ENCODE results near the gene CENPX. TPM values are rescaled to one million over a fixed set of nuclear protein-coding genes. Genes with fewer than 3 reads are reported as not detected.

The CENPX gene
- total and polyA plus RNA-seq, 2 donors (not counting 3 experiments of a cell fraction or from before 2014, with no cell fraction given), result 56.2 to 67.2 TPM

DNA sequence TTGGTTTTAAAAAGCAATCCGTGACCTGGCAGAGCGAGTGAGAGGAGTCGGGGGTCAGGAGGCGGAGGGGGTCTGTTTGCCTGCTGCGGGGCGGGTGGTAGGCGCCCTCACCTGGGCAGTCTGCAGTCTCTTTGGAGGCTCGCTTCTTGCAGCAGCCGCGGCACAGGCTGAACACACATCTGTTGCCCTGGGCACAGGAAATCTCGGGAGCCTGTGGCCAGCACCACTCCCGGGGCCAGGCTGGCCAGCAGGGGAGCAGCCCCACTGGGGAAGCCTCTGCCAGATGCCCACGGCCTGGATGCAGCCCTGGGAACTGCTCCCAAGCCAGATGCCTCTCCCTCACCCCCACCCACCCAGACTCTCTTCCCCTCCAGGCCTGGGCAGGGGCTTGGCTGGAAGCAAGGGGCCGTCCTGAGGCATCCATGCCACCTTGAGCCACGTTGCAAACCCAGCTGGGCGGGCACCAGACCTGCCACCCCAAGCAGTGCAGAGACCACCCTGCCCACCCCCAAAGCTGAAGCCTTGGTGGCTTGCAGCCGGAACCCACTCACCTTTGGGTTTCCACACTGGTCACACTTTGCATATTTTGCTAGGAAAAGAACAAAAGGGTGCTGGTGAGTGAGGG, 35.7 kb upstream of the CENPX start:
- H2AFZ ChIP-seq (ENCODE audit: low read depth, low read length), result no peak overlapping the region
- no peak for TF ChIP-seq FOS (IDR thresholded peaks at IDR 0.05; ENCODE audit: borderline replicate concordance, insufficient read depth, low read length)
- TF ChIP-seq GATA2 (IDR thresholded peaks at IDR 0.05; ENCODE audit: insufficient read depth, insufficient read length, low read depth, low read length), result no peak
- TF ChIP-seq EZH2 (IDR thresholded peaks at IDR 0.05; ENCODE audit: borderline replicate concordance, low read depth, low read length, severe bottlenecking), result no peak
- no peak for TF ChIP-seq MYC (IDR thresholded peaks at IDR 0.05; ENCODE audit: low read depth, low read length)
- no peak for TF ChIP-seq CTCF (IDR thresholded peaks at IDR 0.05; ENCODE audit: extremely low read depth in 1 of 2, insufficient read depth in 1 of 2, low read depth in 1 of 2, low read length in 2 of 2)
- no peak for TF ChIP-seq POLR2AphosphoS5 (IDR thresholded peaks at IDR 0.05; ENCODE audit: insufficient read depth, low read depth, low read length)
- TF ChIP-seq MAX (IDR thresholded peaks at IDR 0.05; ENCODE audit: insufficient read depth, insufficient read length), result no peak
- no peak for TF ChIP-seq JUN (IDR thresholded peaks at IDR 0.05; ENCODE audit: borderline replicate concordance, insufficient read depth, insufficient read length, low read depth)
- TF ChIP-seq POLR2A (IDR thresholded peaks at IDR 0.05; ENCODE audit: low read depth, low read length), result no peak

More for the DNA sequence above, 35.7 kb upstream of the CENPX start:
- no peak for DNase-seq (ENCODE audit: low read depth, low spot score)
- no peak overlapping the region for H3K4me2 ChIP-seq (ENCODE audit: insufficient read depth, low read length)
- H3K4me3 ChIP-seq (replicated peaks in 1 of 3; ENCODE audit: insufficient read depth in 1 of 3, low read depth in 1 of 3, low read length in 3 of 3), result no peak overlapping the region
- no TSS peak for BruUV-seq (replicated peaks)
- dilution Hi-C loops (cut with MboI; ENCODE audit: extremely low pct_ligation_motif_present, low sequenced_read_pairs), result no loop called here
- no peaks in the 10 kb centered on the region for H3K27me3 ChIP-seq (ENCODE audit: control insufficient read depth in 2 of 2, insufficient read depth in 2 of 2, low read length in 2 of 2)
- no peak for FAIRE-seq
- no peaks in the 10 kb centered on the region for H3K4me1 ChIP-seq (ENCODE audit: control insufficient read depth, extremely low read depth, insufficient read depth, low read length)
- ChIA-PET CTCF (interaction anchor here (1.0 kb wide), 1 partner anchor 28 kb away, joined by 4 read pairs; no protein-coding TSS in a partner anchor), POLR2A (no interaction called here)
- no peaks in the 10 kb centered on the region for H3K9me3 ChIP-seq (replicated peaks; ENCODE audit: control insufficient read depth, insufficient read depth, low read length)
- H3K9ac ChIP-seq (replicated peaks; ENCODE audit: extremely low read depth, insufficient read depth, low read length), result no peak overlapping the region
- no peak overlapping the region for H3K27ac ChIP-seq (ENCODE audit: insufficient read depth, low read depth, low read length)
- H3K36me3 ChIP-seq (ENCODE audit: control insufficient read depth in 2 of 2, extremely low read depth in 1 of 2, insufficient read depth in 2 of 2, low read length in 2 of 2), result peaks cover 12 to 60% of the 10 kb centered on the region in 2 experiments
- intact Hi-C loops (cut with micrococcal nuclease), result no loop called here
- no peaks in the 10 kb centered on the region for H3K9me1 ChIP-seq (replicated peaks; ENCODE audit: control insufficient read depth, extremely low read depth, insufficient read depth, low read length)
- H4K20me1 ChIP-seq (replicated peaks; ENCODE audit: control insufficient read depth, extremely low read depth, insufficient read depth, low read length), result no peaks in the 10 kb centered on the region
- no peaks in the 10 kb centered on the region for H3K79me2 ChIP-seq (ENCODE audit: control insufficient read depth, insufficient read depth, low read length)
